Neutrophil (primary cell): ENCODE results near the gene ST6GALNAC1.
A peak's percentile ranks its signal among the peaks of the same experiment; 100 is the strongest.

Source experiments
- H3K27ac ChIP-seq: fragments of 200-600 bp; sonication (generic); 2 replicates; pipeline ENCODE4 v1.5.1; 2016; ENCODE audit warnings: mild to moderate bottlenecking, moderate library complexity
- H3K27me3 ChIP-seq: fragments of 200-600 bp; sonication (generic); 2 replicates; pipeline ENCODE4 v1.6.0; 2016; ENCODE audit warnings: mild to moderate bottlenecking
- H3K36me3 ChIP-seq: fragments of 200-600 bp; sonication (generic); 2 replicates; pipeline ENCODE4 v1.5.1; 2017
- H3K4me1 ChIP-seq, 2 experiments: fragments of 200-600 bp in 1 of 2; sonication (generic) in 1 of 2; 1 replicate in 1 of 2; 2 replicates in 1 of 2; pipeline versions ENCODE4 v1.5.1 to v1.6.1; 2013 to 2016; ENCODE audit warnings: low read depth in 1 of 2, low read length in 1 of 2, mild to moderate bottlenecking in 1 of 2, moderate library complexity in 1 of 2; ENCODE audit not compliant: control insufficient read depth in 1 of 2, insufficient read depth in 1 of 2
- H3K4me3 ChIP-seq, 2 experiments: fragments of 200-600 bp in 1 of 2; sonication (generic) in 1 of 2; 1 replicate in 1 of 2; 2 replicates in 1 of 2; pipeline ENCODE4 v1.5.1; 2013 to 2016; ENCODE audit warnings: low read depth in 1 of 2, low read length in 1 of 2, mild to moderate bottlenecking in 1 of 2, moderate library complexity in 1 of 2
- H3K9me3 ChIP-seq: fragments of 200-600 bp; sonication (generic); 2 replicates; pipeline ENCODE4 v1.5.1; 2016
- CTCF ChIP-seq: fragments of 200-600 bp; sonication (generic); IDR thresholded peaks from 2 replicates; pipeline ENCODE4 v1.5.1; 2016; ENCODE audit warnings: antibody characterized with exemption

Gene ST6GALNAC1

DNA sequence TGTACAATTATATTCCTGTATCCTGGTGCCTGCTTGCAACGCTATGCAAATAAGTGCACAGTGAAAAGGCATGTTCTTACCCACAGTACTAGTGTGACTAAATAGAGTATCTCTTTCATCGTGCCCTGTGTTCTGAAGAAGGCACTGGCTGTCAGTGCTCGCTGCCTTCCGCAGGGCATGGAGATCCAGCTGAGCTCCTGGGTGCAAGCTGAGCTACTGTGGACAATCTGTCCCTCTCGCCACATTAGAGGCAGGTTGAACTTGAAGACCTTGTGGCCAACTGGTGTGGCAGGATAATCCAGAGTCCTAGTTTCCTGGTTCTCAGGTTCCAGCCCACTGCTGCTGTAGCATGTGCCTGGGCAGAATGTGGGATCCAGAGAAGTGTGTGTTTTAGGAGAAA lies 1.9 kb upstream of the ST6GALNAC1 start:
- H3K4me3 ChIP-seq = no peak overlapping the region
- no peaks in the 10 kb centered on the region for H3K9me3 ChIP-seq
- H3K27me3 ChIP-seq = no peaks in the 10 kb centered on the region
- peaks cover 18 to 19% of the 10 kb centered on the region in 2 experiments for H3K4me1 ChIP-seq
- TF ChIP-seq CTCF = no peak
- no peak overlapping the region for H3K27ac ChIP-seq
- no peaks in the 10 kb centered on the region for H3K36me3 ChIP-seq

- Histone ChIP-seq H3K4me3 (no peak overlapping the region), H3K9me3 (no peaks in the 10 kb centered on the region), H3K27me3 (no peaks in the 10 kb centered on the region), H3K4me1 (peaks cover 23 to 24% of the 10 kb centered on the region in 2 experiments), H3K27ac (no peak overlapping the region), H3K36me3 (no peaks in the 10 kb centered on the region)
- no peak for TF ChIP-seq CTCF
These were observed 1.4 kb upstream of the ST6GALNAC1 start for GRCh38 chr17:76644995-76645394.

DNA sequence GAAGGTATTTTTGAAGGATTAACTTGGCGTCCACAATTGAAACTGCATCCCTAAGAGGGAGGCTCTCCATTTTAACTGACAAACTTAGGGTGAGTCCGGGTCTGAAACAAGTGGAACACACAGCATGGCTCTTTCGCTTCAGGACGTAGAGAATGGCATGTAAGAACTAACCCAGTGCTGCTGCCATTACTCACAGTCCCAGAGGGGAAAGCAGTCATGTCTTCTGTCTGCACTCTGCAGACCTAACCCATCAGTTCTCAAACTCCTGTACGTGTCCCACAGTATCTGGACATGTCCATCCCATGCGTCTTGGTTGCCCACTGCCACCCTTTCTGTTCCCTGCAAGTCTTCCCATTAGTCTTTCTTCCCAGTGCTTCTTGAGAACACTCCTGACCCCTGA lies 563 bp downstream of the ST6GALNAC1 start:
- TF ChIP-seq CTCF = no peak
- no peaks in the 10 kb centered on the region for H3K36me3 ChIP-seq
- H3K27me3 ChIP-seq = no peaks in the 10 kb centered on the region
- no peaks in the 10 kb centered on the region for H3K9me3 ChIP-seq
- H3K4me1 ChIP-seq = peaks cover 25 to 26% of the 10 kb centered on the region in 2 experiments
- H3K27ac ChIP-seq = no peak overlapping the region
- H3K4me3 ChIP-seq = no peak overlapping the region

GRCh38 chr17:76642032-76642561 lies 1.5 kb downstream of the ST6GALNAC1 start:
- Histone ChIP-seq H3K4me1 (peaks cover 25 to 26% of the 10 kb centered on the region in 2 experiments), H3K4me3 (no peak overlapping the region), H3K36me3 (no peaks in the 10 kb centered on the region), H3K27me3 (no peaks in the 10 kb centered on the region), H3K27ac (no peak overlapping the region), H3K9me3 (no peaks in the 10 kb centered on the region)
- no peak for TF ChIP-seq CTCF

GRCh38 chr17:76641501-76641900 lies 2.1 kb downstream of the ST6GALNAC1 start:
- Histone ChIP-seq H3K36me3 (no peaks in the 10 kb centered on the region), H3K27me3 (no peaks in the 10 kb centered on the region), H3K4me3 (peak overlapping the region; percentile 19 to 36), H3K9me3 (no peaks in the 10 kb centered on the region), H3K4me1 (peaks cover 25 to 26% of the 10 kb centered on the region in 2 experiments), H3K27ac (peak overlapping the region; percentile 65)
- no peak for TF ChIP-seq CTCF
